Endothelial cell of umbilical vein (primary cell): ENCODE data around the gene MED14. TPM values are rescaled to one million over a fixed set of nuclear protein-coding genes. Genes with fewer than 3 reads are reported as not detected.

Source experiments
- BruUV-seq: library from RNA; stranded (reverse); fragments of 400-500 nt; replicated peaks from 2 replicates; lab custom pipeline; 2021; lab: Mats Ljungman, UMichigan
- CTCF ChIA-PET: fragments of 300-600, 350-600 bp; sonication (Branson Sonifier 250); formaldehyde crosslinking; loops from one replicate; lab custom pipeline; 2021; ENCODE audit warnings: antibody characterized with exemption, inconsistent platforms; lab: Charles Lee
- POLR2A ChIA-PET: fragments of 300-600, 350-600 bp; sonication (Branson Sonifier 250); formaldehyde crosslinking; loops from one replicate; lab custom pipeline; 2021; ENCODE audit warnings: antibody characterized with exemption, inconsistent platforms; lab: Charles Lee
- DNase-seq: peaks from one replicate; pipeline ENCODE4 v3.0.0-alpha.2; 2011; ENCODE audit warnings: low read depth, low spot score
- FAIRE-seq: peaks from 2 replicates; lab custom pipeline; 2011; peaks lifted over from hg19 to GRCh38; lab: Jason Lieb, UNC
- H2AFZ ChIP-seq: 2 replicates; pipeline ENCODE4 v1.6.0; 2012; ENCODE audit warnings: low read depth, low read length, control low read depth, inconsistent platforms
- H3K27ac ChIP-seq: 2 replicates; pipeline ENCODE4 v1.5.1; 2011; ENCODE audit warnings: low read depth, mild to moderate bottlenecking, control low read depth, low read length, moderate library complexity; ENCODE audit not compliant: insufficient read depth
- H3K27me3 ChIP-seq, 2 experiments: 2 replicates each; pipeline versions ENCODE4 v1.6.0 to v1.6.1; 2011; ENCODE audit warnings: low read length in 2 of 2, mixed read lengths in 1 of 2; ENCODE audit not compliant: control insufficient read depth in 2 of 2, insufficient read depth in 2 of 2
- H3K36me3 ChIP-seq, 2 experiments: 2 replicates in 1 of 2; 3 replicates in 1 of 2; pipeline ENCODE4 v1.5.1; 2011; ENCODE audit warnings: low read length in 2 of 2, mild to moderate bottlenecking in 1 of 2, moderate library complexity in 1 of 2; ENCODE audit not compliant: control insufficient read depth in 2 of 2, insufficient read depth in 2 of 2; ENCODE audit errors: extremely low read depth in 1 of 2
- H3K4me1 ChIP-seq: 3 replicates; pipeline ENCODE4 v1.5.1; 2011; ENCODE audit warnings: mild to moderate bottlenecking, low read length; ENCODE audit not compliant: control insufficient read depth, insufficient read depth; ENCODE audit errors: extremely low read depth
- H3K4me2 ChIP-seq: 2 replicates; pipeline ENCODE4 v1.6.1; 2011; ENCODE audit warnings: low read length, control low read depth, mixed read lengths; ENCODE audit not compliant: insufficient read depth
- H3K4me3 ChIP-seq, 3 experiments: fragments of 200-600 bp in 1 of 3; sonication (generic), shearing (Covaris generic) in 1 of 3; replicated peaks in 1 of 3; 2 replicates each; pipeline ENCODE4 v1.5.1; 2011 to 2016; ENCODE audit warnings: control low read depth in 3 of 3, low read length in 3 of 3, mild to moderate bottlenecking in 2 of 3, inconsistent platforms in 1 of 3, low read depth in 1 of 3, moderate library complexity in 1 of 3; ENCODE audit not compliant: insufficient read depth in 1 of 3
- H3K79me2 ChIP-seq: 2 replicates; pipeline ENCODE4 v1.6.0; 2012; ENCODE audit warnings: low read length, inconsistent platforms; ENCODE audit not compliant: control insufficient read depth, insufficient read depth
- H3K9ac ChIP-seq: replicated peaks from 2 replicates; pipeline ENCODE3; 2011; ENCODE audit warnings: low read length, control low read depth; ENCODE audit not compliant: insufficient read depth; ENCODE audit errors: extremely low read depth
- H3K9me1 ChIP-seq: replicated peaks from 3 replicates; pipeline ENCODE4 v1.6.0; 2011; ENCODE audit warnings: mild to moderate bottlenecking, low read length; ENCODE audit not compliant: control insufficient read depth, insufficient read depth; ENCODE audit errors: extremely low read depth
- H3K9me3 ChIP-seq: replicated peaks from 2 replicates; pipeline ENCODE4 v1.5.1; 2012; ENCODE audit warnings: low read length, inconsistent platforms; ENCODE audit not compliant: control insufficient read depth, insufficient read depth
- H4K20me1 ChIP-seq: replicated peaks from 2 replicates; pipeline ENCODE3; 2011; ENCODE audit warnings: mild to moderate bottlenecking, low read length; ENCODE audit not compliant: control insufficient read depth, insufficient read depth; ENCODE audit errors: extremely low read depth
- CTCF ChIP-seq, 2 donors: IDR thresholded peaks; 1 replicate in 1 of 2; 2 replicates in 1 of 2; pipeline ENCODE4 v1.5.1; 2011; ENCODE audit warnings: low read length in 2 of 2, mild to moderate bottlenecking in 2 of 2, moderate library complexity in 2 of 2, control low read depth in 1 of 2, inconsistent platforms in 1 of 2, low read depth in 1 of 2; ENCODE audit not compliant: insufficient read depth in 1 of 2; ENCODE audit errors: extremely low read depth in 1 of 2
- EZH2 ChIP-seq: IDR thresholded peaks from 2 replicates; pipeline ENCODE4 v1.6.1; 2012; ENCODE audit warnings: borderline replicate concordance, low read depth, mild to moderate bottlenecking, moderate library complexity, low read length, inconsistent platforms; ENCODE audit not compliant: severe bottlenecking
- GATA2 ChIP-seq: IDR thresholded peaks from 2 replicates; pipeline ENCODE4 v1.7.0; 2011; ENCODE audit warnings: low read depth, mild to moderate bottlenecking, moderate library complexity, mixed read lengths, low read length; ENCODE audit not compliant: insufficient read length, insufficient read depth
- JUN ChIP-seq: IDR thresholded peaks from 2 replicates; pipeline ENCODE4 v1.6.1; 2011; ENCODE audit warnings: borderline replicate concordance, low read depth; ENCODE audit not compliant: insufficient read length, insufficient read depth
- MAX ChIP-seq: IDR thresholded peaks from 2 replicates; pipeline ENCODE4 v1.6.1; 2011; ENCODE audit not compliant: insufficient read depth, insufficient read length
- MYC ChIP-seq: IDR thresholded peaks from one replicate; pipeline ENCODE4 v1.6.1; 2011; ENCODE audit warnings: mild to moderate bottlenecking, low read depth, low read length
- POLR2A ChIP-seq: IDR thresholded peaks from 2 replicates; pipeline ENCODE4 v1.6.1; 2012; ENCODE audit warnings: low read depth, mild to moderate bottlenecking, control low read depth, low read length
- POLR2AphosphoS5 ChIP-seq: IDR thresholded peaks from 2 replicates; pipeline ENCODE4 v1.6.1; 2012; ENCODE audit warnings: low read depth, mild to moderate bottlenecking, control low read depth, low read length, moderate library complexity; ENCODE audit not compliant: insufficient read depth
- dilution Hi-C: fragments of 300-500 bp; cut with MboI; formaldehyde crosslinking; loops from one replicate; pipeline ENCODE4 v1.15.0; 2019; ENCODE audit warnings: low sequenced_read_pairs; ENCODE audit not compliant: extremely low pct_ligation_motif_present
- intact Hi-C: fragments of 100-400 bp; cut with micrococcal nuclease; formaldehyde crosslinking; loops from one replicate; pipeline ENCODE4 v1.10.0; 2022
- polyA plus RNA-seq, 4 experiments: library from polyadenylated mRNA; depleted of rRNA in 3 of 4; stranded (reverse) in 3 of 4; unstranded in 1 of 4; fragments of >200 nt; gene quantifications; 2 replicates each; pipeline versions ENCODE4 v1.2.1 to v1.2.3, GENCODE V29; 2011 to 2012; ENCODE audit warnings: missing spikeins in 1 of 4
- total RNA-seq: library from RNA; stranded (reverse); gene quantifications from 2 replicates; pipeline ENCODE4 v1.2.3, GENCODE V29; 2021

MED14 gene
- total and polyA plus RNA-seq, 2 donors (not counting 3 experiments of a cell fraction or from before 2014, with no cell fraction given) = 25.6 to 55.8 TPM

DNA sequence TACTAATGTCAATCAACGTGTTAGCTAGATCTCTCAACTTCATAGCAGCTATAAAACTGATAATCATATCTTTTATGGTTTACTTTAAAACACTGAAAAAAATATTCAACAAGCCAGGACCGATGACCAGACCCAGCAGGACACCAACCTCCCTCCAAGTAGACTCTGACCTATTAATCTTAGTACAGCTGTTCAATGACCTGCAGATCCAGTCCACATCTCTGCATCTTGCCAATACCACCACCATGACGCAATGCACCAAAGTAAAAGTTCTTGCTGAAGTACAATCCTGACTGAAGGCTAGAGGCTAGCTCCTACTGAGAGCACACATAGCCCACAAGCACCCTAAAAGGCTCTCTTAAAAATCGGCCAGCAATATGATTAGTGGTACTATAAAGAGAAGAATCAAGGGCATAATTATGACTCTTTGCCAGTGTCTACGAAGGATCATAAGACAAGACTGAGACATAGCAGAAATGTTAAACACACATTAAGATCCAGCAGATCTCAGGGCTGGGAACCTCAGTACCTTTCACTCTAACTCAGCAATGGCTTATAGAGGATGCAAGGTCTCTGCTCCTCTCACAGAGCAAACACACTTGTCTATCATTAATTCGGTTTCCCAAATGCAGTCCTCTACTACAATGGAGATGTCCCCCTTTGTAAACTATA is 7.6 kb downstream of the MED14 start:
- no peak for FAIRE-seq
- Histone ChIP-seq H3K9me1 (no peaks in the 10 kb centered on the region), H3K36me3 (no peaks in the 10 kb centered on the region), H3K79me2 (peaks cover 33% of the 10 kb centered on the region), H3K9me3 (no peaks in the 10 kb centered on the region), H3K27me3 (no peaks in the 10 kb centered on the region), H3K4me3 (no peak overlapping the region), H2AFZ (no peak overlapping the region), H3K4me1 (no peaks in the 10 kb centered on the region), H3K27ac (no peak overlapping the region), H3K9ac (no peak overlapping the region), H3K4me2 (no peak overlapping the region), H4K20me1 (no peaks in the 10 kb centered on the region)
- no TSS peak for BruUV-seq
- TF ChIP-seq MAX = no peak
- TF ChIP-seq GATA2 = no peak
- TF ChIP-seq MYC = no peak
- no peak for TF ChIP-seq EZH2
- TF ChIP-seq POLR2AphosphoS5 = no peak
- ChIA-PET POLR2A (no interaction called here), CTCF (interaction anchor here (1.0 kb wide), 1 partner anchor 14 kb away, joined by 3 read pairs; no protein-coding TSS in a partner anchor)
- dilution Hi-C loops (no loop called here), intact Hi-C loops (no loop called here)
- DNase-seq = no peak

GRCh38 chrX:40727093-40727492 is 8.2 kb downstream of the MED14 start:
- Histone ChIP-seq H3K4me1 (no peaks in the 10 kb centered on the region), H3K4me3 (no peak overlapping the region), H3K4me2 (no peak overlapping the region), H3K79me2 (peaks cover 29% of the 10 kb centered on the region), H2AFZ (no peak overlapping the region), H3K36me3 (no peaks in the 10 kb centered on the region), H3K9me3 (no peaks in the 10 kb centered on the region), H3K27ac (no peak overlapping the region), H3K9me1 (no peaks in the 10 kb centered on the region), H3K9ac (no peak overlapping the region), H3K27me3 (no peaks in the 10 kb centered on the region), H4K20me1 (no peaks in the 10 kb centered on the region)
- POLR2A ChIA-PET = no interaction called here
- DNase-seq (no peak), FAIRE-seq (no peak)
- BruUV-seq = no TSS peak
- TF ChIP-seq GATA2 = no peak
- TF ChIP-seq MAX = no peak
- no peak for TF ChIP-seq POLR2AphosphoS5
- TF ChIP-seq POLR2A = no peak
- TF ChIP-seq CTCF (IDR thresholded peaks at IDR 0.05; ENCODE audit: extremely low read depth in 1 of 2, insufficient read depth in 1 of 2, low read depth in 1 of 2, low read length in 2 of 2) = no peak
- TF ChIP-seq EZH2 = no peak
- no peak for TF ChIP-seq MYC
- TF ChIP-seq JUN = no peak
- CTCF ChIA-PET = interaction anchor here (1.0 kb wide), 1 partner anchor 15 kb away, joined by 3 read pairs; no protein-coding TSS in a partner anchor
- intact Hi-C loops = no loop called here
- dilution Hi-C loops = no loop called here
